ENCODE results near the gene C16orf90.

DNA sequence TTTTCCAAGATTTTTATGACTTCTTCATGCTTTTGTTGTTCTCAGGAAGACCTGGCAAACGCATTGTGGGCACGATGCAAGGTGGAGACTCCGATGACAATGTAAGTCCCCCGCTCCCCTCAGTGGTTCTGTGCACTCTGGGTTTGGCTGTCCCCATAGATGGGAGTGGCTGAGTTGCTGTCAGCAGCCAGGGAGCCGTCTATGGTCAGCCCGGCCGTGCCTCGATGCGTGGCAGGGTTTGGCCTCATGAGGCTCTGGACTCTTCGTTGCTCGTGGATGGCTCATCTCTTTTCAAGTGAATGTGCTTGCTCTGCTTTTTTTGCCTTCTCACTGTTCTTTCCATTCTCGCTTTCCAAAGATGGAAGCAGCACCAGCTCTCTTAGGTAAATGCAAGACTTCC is 37.5 kb upstream of the C16orf90 start:
- TF ChIP-seq, protein P1, sequence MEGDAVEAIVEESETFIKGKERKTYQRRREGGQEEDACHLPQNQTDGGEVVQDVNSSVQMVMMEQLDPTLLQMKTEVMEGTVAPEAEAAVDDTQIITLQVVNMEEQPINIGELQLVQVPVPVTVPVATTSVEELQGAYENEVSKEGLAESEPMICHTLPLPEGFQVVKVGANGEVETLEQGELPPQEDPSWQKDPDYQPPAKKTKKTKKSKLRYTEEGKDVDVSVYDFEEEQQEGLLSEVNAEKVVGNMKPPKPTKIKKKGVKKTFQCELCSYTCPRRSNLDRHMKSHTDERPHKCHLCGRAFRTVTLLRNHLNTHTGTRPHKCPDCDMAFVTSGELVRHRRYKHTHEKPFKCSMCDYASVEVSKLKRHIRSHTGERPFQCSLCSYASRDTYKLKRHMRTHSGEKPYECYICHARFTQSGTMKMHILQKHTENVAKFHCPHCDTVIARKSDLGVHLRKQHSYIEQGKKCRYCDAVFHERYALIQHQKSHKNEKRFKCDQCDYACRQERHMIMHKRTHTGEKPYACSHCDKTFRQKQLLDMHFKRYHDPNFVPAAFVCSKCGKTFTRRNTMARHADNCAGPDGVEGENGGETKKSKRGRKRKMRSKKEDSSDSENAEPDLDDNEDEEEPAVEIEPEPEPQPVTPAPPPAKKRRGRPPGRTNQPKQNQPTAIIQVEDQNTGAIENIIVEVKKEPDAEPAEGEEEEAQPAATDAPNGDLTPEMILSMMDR (IDR thresholded peaks at IDR 0.05): no peak
- TF ChIP-seq POLR2A (IDR thresholded peaks at IDR 0.05): no peak
